Stimulated activated CD4-positive, alpha-beta T cell treated with anti-CD3 and anti-CD28 coated beads, Interleukin-4, amount 100 ng/mL, for 24 hours (primary cell): ENCODE data around the gene KCNS3.

ENCODE experiments used
- DNase-seq: peaks from one replicate; pipeline ENCODE4 v3.0.0-alpha.2; 2020

Gene KCNS3

DNA sequence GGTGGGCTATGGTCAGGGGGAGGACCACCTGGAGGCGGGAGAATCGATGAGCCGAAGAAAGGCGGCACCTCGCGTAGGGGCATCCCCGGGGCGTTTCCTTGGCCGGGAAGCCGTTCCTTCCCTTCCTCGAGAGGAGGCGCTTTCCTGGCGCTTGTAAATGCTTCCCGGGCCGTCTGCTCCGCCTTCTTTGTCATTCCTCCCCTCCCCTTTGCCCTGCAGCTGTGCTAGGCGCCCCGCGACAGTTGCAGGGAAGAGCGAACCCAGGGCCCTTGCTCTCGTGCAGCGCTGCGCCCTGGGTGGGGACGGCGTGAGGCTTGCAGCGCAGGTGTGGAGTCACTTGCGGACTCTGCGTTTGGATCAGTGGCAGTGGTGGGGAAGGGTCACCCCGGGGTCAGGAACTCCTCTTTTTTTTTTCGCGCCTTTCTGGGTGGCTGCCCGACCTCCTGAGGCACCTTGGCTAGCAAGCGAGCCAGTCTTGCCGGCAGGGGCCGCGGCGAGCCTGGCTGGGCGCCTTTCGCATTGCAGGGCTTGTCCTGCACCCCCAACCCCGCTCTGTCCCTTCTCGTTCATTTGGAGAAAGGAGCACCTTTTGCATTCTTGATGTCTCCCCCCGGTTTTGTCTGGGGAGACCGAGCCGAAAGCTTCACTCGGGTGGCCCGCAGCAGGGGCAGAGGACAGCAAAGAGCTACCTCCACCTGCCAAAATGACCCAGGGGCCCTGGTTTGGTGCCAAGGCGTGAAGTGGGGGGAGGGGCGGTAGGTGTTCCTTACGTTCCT lies 858 bp downstream of the KCNS3 start:
- no peak for DNase-seq

DNA sequence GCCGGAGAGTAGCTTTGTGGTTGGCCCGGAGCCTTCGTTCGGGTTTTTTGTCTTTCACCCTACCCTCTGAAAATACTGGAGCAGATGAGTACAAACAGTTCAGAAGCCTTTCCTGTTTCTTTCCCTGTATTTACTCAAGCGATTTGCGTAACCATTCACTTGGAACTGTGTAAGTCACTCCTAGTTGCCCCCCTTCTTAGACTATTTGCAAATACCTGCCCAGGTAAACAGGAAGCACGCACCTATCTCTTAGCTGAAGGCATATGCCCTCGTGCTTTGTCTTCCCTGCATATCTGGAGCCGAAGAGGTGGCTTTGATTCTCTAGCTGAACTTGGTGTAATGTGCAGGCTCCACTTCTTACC lies 1.4 kb downstream of the KCNS3 start:
- no peak for DNase-seq

DNA sequence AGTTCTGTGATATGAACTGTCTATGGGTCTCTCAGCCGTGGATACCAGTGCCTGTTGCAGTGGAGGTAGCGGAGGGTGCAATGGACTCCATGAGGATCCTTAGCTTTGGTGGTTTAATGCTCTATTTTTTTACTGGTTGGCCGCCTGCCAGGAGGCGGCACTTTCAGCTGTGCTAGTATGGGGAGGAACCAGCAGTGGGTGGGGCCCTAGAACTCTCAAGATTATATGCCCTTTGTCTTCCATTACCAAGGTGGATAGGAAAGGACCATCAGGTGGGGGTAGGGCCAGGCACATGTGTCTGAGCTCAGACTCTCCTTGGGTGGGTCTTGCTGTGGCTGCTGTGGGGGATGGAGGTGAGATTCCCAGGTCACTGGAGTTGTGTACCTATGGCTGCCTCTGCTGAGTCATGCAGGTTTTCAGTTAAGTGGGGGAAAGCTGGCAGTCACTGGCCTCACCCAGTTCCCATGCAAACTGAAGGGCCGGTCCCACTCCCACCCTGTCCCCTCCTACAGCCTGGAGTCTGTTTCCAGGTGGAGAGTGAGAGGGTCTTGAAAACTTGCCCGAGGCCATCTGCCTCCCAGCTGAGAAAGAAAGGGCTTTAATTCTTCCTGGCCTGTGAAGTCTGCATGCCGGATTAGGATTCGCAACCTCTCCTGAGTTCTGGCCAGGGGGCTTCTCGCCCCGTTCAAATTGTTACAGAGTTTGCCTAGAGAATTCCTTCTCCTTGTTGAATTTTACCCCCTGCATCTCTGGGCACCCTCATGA lies 14.5 kb downstream of the KCNS3 start:
- no peak for DNase-seq

DNA sequence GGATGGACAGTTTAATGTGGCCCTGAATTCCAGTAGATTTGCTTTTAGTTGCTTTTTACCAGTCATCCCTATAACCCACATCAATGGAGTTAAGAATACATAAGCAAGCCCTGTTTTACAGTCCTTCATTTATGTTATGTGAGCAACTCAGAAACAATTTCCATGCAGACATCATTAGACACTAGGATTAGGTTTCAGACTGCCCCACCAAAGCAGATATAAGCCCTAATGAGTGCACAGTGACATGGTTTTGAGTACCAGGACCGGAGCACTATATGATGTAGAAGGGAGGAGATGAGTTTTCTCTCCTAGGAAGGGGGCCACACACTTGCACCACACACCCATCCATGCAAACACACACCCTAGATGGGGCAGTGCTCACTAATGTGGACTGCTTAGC lies 15.5 kb downstream of the KCNS3 start:
- DNase-seq: no peak

DNA sequence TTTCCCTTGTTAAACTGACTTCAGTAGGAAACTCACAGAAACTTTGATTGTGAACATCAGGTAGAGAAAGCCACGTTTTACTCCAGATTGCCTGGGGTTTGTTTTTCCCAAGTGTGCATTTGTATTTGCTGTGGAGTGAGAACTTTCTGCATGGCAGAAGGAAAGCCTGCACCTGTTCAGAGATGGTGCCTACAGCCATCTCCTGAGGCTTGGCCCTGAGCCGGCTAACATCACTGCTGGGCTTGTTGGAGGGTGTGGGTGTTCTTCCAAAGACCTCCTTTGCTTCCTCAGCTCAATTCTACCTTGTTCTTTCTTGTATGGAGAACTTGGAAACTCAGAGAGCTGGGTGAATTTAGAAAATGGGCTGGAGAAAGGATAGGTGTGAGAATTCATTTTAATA lies 16.1 kb downstream of the KCNS3 start:
- no peak for DNase-seq

DNA sequence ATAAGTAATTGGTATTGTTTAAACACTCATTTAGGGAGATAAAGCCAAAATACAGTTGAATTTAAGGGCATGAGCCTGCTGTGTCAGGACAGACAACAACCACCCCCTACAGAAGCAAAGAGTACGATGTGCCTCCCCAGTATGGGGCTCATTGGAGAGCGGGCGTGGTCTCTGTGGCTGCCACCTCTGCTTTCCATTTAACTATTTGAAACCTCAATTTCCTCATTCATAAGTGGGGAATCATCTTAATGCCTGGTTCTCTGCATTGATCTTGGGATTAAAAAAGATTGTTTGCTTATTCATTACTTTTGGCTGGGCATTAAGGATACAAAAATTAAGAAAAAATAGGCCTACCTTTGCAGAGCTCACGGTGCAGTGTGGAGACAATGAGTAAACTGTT lies 21.4 kb downstream of the KCNS3 start:
- no peak for DNase-seq

DNA sequence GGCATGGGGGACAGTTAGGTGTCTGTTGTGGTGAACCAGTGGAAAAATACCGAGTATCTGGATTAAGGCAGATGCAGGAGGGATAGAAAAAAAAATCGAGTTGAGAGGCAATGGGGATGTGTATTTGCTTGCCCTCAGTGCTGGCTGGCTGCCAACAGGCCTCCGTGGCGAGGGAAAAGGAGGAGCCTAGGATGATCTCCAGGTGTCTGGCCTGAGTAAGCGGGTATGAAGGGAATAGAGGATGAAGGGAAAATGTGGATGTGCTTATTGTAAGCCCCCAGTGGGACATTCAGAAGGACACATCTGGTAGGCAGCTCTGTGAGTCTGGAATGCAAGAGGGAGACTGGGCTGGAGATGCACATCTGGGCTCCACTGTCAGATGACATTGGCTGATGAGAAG lies 22.8 kb downstream of the KCNS3 start:
- no peak for DNase-seq

DNA sequence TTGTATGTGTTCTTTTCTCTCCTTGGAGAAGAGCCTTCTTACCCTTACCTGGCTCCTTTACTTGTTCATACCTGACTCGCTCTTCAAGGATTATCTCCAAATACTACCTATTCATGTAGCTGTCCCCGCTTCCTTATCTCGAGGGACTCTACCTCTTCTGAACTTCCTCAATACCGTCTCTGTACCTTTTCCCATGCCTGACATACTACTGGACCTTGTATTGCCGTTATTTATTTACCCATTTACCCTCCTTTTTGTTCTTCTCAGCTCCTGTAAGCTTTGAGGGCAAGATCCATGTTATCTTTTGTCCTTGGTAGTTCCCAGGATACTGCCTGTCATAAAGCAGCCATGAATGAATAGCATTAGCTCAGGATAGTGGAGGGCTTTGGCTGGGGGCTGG lies 32.5 kb downstream of the KCNS3 start:
- no peak for DNase-seq

DNA sequence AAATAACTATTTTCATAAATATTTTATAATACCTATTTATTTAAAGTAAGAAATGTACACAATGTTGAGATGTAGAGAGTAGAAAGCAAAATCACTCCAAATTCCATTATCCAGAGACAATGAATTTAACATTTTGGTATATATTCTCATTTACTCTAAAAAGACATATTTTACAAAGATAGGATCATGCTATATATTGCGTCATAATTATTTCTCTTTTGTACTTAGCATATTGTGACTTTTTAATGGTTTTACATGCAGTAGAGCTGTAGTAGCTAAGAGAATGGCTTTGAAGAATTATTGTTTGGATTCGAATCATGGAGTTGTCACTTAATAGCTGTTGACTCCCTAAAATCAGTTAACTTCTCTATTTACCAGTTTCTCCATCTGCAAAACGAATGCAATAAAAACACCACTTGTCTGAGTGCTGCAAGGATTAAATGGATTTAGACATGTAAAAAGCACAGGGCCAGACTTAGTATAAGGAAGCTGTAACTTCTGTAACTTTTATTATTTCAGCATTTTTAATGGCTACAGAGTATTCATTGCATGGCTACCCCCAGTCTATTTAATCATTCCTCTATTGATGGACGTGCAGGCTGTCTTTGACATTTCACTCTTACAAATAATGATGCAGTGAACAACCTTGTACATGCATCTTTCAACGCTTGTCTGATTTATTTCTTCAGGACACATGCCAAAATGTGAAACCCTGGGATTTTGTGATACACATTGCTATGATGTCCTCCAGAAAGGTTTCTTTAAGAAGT lies 33.2 kb downstream of the KCNS3 start:
- DNase-seq: no peak

DNA sequence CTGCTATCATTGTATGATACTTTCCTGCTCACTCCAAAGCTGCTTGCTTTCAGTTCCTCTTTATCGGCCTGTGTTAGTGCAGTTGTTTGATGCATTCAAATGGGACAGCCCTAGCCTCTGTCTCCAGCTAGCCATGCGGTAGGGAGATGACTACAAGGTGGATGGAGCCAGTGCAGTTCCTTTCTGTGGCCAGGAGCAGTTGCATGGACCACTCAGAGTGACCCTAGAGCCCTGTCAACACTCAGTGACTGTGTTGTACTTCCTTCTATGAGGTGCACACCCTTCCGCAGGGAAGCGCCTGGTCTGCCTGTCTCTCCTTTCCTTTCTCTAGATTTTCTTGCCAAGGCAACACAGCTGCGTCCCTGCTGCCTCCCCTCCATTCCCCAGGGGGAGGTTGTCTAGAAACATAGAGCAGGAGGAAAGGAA lies 33.8 kb downstream of the KCNS3 start:
- no peak for DNase-seq

DNA sequence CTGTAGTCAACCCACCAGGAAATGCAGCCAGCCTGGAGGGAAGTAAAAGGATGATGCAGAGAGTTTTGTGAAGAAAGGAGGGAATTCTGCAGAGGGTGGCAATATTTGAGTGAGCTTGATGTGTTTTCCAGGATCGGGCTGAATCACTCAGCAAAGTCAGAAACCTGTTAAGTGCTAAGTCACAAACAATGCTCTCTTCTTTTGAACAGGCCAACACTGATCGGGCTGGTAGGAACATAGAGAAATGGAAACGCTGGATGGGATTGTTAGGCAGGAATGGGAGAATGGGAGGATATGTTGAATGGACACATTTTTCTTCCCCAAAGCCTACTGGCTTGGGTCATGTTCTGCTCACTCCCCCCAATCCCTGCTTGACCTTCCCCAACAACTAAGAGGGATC lies 36.6 kb downstream of the KCNS3 start:
- DNase-seq: no peak

DNA sequence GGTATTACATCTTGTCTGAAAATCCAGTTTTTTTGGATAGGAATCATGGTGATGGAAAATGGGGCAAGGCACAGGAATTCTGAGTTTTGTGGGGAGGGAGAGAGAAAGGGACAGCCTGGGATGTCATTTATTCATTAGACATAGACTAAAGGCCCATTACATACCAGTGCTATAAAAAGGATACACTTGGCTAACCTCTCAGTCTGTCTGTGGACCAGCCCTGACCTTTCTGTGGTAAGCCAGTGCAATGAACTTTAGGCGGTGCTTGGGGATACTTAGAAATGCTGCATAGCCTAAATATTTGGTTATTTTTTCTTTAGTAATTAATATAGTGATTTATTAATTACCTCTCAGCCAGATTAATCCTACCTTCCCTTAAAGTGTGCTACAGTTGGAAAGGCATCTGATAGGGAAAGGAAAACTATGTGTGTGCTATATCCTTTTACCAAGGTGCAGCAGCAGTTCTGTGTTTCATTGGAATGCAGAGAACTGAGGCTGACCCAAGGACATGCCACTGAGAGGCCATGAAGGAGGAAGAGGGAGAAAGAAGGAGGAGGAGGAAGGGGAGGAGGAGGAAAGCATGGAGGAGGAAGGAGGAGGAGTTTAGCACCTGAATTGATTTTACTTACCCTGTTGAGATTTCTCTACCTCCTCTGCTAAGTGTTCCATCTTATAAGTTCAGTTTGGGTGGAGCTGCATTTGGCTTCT lies 37.5 kb downstream of the KCNS3 start:
- no peak for DNase-seq

DNA sequence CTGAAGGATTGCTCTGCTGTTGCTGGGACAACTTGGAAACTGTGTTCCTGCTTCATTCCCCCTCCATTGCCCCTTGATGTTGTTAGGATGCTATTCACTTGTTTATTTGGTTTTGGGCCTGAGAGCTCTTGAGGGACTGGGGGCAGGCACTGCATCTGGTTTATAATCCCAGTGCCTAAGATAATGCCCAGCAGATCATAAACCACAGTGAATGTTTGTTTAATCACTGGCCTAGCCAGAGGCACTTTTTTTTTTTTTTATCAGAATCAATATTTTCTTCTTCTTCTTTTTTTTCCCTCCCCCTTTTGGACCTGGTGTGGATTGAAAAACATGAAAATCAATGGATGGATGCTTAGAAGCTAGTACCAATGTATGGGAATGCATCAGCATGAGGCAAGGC lies 38.1 kb downstream of the KCNS3 start:
- no peak for DNase-seq

DNA sequence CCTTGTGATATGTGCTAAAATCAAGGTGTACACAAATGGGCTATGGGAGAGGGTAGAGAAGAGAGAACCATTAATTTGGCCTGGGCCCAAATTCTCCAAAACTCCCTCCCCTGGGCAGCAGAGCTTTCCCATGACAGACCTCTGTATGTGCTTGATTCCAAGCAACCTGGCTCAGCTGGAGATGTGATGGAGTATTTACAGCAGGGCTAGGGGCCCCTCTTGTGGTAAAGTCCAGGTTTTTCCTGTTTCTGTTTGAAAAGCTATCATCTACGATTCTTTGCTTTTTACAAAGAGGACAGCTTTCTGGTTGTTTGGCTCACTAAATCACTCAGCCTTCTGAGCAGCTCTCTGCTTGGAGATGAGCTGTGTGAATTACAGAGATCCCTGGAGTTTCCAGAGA lies 40.3 kb downstream of the KCNS3 start:
- no peak for DNase-seq

DNA sequence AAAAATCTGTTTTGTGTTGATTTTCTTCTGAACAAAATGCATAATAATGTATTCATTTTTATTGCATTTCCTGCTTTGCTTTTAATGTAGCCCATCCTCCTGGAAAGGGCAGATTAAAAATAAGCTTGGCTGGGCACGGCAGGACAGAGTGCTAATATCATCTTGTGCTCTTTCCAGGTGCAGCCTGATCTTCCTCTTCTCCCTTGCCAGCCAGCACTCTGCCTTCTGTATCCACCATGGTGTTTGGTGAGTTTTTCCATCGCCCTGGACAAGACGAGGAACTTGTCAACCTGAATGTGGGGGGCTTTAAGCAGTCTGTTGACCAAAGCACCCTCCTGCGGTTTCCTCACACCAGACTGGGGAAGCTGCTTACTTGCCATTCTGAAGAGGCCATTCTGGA lies 52.3 kb downstream of the KCNS3 start:
- DNase-seq: no peak

DNA sequence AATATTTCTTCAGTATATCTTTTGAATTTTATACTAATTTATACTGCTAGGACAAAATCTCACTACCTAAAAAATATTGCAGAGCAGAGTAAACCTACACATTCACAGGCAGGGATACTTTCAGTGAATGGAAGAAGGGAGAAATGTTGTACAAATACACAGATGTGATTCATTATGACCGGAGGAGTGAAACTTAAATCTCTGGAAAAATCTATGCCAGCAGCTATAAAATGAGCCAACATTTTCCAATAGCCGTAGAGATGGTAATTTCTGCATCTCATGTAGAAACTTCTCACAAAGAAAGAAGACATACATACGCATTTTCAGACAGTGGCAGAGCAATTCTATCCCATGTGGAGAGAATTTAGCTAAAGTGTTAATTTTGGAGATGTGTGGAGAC lies 54.8 kb downstream of the KCNS3 start:
- no peak for DNase-seq

DNA sequence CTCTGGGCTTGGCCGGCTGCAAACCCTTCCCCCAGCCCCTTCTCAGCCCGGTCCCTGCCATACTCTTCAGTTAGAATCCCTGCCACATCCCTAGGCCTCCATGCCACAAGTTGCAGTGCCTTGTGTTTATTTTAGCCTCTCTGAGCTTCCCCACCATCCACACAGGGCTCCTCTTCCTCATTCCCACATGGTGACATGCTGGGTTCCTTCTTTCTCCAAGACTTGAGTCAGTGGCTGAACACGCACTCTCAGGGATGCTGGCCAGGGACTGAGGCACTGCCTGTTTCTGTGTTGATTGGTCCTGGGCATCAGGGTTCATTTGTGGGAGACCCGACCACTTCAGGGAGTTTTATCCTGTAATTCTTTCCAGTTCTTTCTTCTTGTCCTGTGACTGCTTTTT lies 56.3 kb downstream of the KCNS3 start:
- no peak for DNase-seq

DNA sequence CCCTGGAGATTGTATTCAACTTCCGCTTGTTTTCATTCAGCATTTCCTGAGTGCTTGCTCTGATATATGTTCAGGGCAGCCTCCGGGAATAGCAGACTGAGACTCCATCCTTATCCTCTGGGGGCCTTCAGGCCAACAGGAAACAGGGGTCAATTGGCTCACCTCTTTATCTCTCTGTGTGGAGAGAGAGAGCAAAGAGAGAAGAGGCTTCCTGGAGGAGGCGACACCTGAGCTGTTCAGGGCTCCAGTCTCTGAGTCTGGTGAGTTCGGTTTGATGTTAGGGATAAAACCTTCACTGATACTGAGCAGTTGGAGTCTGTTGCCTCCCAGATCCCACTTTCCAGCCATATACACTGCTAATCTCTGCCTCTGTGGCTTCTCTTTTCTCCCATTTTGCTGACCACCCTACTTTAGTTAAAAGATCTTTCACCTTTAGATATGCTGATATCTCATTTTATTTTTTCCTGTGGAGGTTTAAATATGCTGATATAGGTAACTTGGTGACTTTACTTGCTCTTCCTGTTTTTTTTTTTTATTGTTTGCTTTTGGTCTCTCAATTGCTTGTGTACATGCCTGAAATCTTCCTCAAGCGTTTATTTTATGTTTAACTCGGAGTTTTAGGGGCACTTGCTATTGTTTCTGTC lies 56.9 kb downstream of the KCNS3 start:
- no peak for DNase-seq

DNA sequence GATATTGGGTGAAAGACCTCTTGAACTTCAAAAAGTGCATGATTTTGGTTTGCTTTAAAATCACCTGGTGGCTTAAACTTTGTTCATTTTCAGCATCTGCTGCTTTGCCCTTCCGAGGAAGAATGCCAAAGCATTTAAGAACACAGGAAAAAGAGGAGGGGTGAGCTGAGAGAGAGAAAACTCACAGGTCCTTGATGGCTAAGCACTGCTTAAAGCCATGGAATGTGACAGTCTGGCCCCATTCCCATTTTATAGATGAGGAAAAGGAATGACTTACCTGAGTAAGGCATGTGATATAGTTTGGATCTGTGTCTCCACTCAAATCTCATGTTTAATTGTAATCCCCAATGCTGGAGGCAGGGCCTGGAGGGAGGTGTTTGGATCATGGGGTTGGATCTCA lies 58.1 kb downstream of the KCNS3 start:
- DNase-seq: no peak

DNA sequence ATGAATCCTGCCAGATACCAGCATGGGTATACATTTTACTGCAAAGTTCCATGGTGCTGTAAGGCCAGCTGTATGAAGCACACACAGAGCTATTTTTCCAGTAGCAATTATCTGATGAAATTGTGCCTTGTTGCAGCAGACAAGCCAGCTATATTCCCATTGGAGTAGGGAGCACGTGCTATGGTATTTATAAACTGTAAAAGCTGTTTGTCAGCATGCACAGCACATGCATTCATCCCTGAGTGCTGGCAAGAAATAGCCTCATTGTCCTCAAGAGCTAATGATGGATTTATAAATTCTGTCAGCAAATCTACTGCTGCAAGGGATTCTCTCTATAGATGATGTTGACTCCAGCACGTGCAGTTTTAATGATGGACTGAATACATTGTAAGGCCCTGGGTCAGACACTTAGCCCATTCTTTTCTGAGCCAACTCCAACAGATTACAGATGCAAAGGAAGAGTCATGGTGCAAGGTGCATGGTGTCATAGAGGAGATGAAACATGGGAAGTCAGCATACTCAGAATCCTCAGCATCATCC lies 61.7 kb downstream of the KCNS3 start:
- no peak for DNase-seq

DNA sequence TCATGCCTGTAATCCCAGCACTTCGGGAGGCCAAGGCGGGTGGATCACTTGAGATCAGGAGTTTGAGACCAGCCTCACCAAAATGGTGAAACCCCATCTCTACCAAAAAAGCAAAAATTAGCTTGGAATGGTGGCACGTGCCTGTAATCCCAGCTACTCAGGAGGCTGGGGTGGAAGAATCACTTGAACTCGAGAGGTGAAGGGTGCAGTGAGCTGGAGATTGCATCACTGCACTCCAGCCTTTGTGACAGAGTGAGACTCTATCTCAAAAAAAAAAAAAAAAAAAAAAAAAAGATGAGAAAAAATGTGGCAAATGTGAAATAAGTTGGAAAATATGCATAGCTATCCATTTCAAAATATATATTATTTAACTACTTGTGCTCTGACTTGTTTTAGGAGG lies 65.0 kb downstream of the KCNS3 start:
- no peak for DNase-seq

DNA sequence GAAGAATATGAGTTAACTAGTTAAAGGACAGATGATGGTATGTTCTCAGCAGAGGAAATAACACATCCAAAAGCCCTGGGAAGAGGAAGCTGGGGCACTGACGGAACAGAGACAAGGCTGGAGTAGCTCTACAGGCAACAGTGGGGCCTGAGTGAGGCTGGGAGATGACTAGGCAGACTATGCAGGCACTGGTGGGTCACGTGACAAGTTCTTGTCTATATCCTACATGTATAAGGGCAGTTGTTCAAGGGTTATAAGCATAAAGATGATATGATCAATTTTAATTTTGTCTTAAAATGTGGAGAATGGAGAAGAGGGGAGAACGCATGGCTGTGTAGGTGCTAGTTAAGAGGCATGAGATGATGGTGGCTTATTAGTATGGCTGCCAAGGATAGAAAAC lies 68.6 kb downstream of the KCNS3 start:
- DNase-seq: no peak

DNA sequence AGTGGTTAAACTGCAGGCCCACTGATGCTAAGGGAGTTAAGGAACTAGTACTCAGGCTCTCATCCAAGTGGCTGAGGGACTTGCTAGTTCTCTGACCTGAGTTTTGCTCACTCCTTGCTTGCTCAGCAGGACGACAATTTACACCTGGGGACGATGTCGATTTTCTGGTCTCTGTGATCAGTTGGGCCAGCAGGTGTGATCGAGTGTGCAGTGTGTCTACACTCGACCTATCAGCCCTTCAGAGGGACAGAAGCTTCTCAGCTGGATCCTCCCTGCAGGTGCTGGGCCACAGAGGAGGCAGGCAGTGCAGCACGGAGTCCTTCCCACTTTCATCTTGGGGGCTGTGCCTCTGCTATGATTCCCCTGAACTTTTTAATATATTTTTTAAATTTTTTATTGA lies 71.5 kb downstream of the KCNS3 start:
- DNase-seq: no peak
